ENCODE measurements around the gene TNRC6B. TPM values are rescaled to one million over a fixed set of nuclear protein-coding genes. Genes with fewer than 3 reads are reported as not detected.
"Not testable (repeated sequence)": the region's sequence is repeated elsewhere in the genome, so short reads cannot be mapped to it uniquely, and the experiment has no call there.

The TNRC6B gene
- total RNA-seq, 3 donors from 2014 or later: 19.4 to 21.6 (median 21.2) TPM

GRCh38 chr22:40213478-40213877, 35.8 kb downstream of the TNRC6B start:
- ATAC-seq (no peak), DNase-seq (no peak)
- Mint-ChIP-seq H3K4me1 (ENCODE audit: low read depth) (peaks cover 89% of the 10 kb centered on the region), H3K4me3 (no peak overlapping the region), H3K27me3 (ENCODE audit: low read depth) (no peaks in the 10 kb centered on the region), H3K36me3 (ENCODE audit: insufficient read depth) (peaks cover 2% of the 10 kb centered on the region), H3K9me3 (no peaks in the 10 kb centered on the region)

- Mint-ChIP-seq H3K4me3 (no peak overlapping the region), H3K4me1 (ENCODE audit: low read depth) (peaks cover 90% of the 10 kb centered on the region), H3K9me3 (no peaks in the 10 kb centered on the region), H3K27me3 (ENCODE audit: low read depth) (no peaks in the 10 kb centered on the region), H3K36me3 (ENCODE audit: insufficient read depth) (peaks cover 2% of the 10 kb centered on the region)
- DNase-seq (no peak), ATAC-seq (no peak)
Measured at GRCh38 chr22:40215266-40215665, 37.5 kb downstream of the TNRC6B start.

GRCh38 chr22:40216041-40216756, 38.5 kb downstream of the TNRC6B start:
- Mint-ChIP-seq H3K4me3 (peak overlapping the region; percentile 69), H3K4me1 (ENCODE audit: low read depth) (peaks cover 87% of the 10 kb centered on the region), H3K27me3 (ENCODE audit: low read depth) (no peaks in the 10 kb centered on the region), H3K36me3 (ENCODE audit: insufficient read depth) (peaks cover 2% of the 10 kb centered on the region), H3K9me3 (no peaks in the 10 kb centered on the region)
- ATAC-seq: peak; percentile 64 to 81
- no peak for DNase-seq

GRCh38 chr22:40218152-40218551, 40.4 kb downstream of the TNRC6B start:
- Mint-ChIP-seq H3K4me1 (ENCODE audit: low read depth) (peaks cover 80% of the 10 kb centered on the region), H3K4me3 (no peak overlapping the region), H3K9me3 (no peaks in the 10 kb centered on the region), H3K36me3 (ENCODE audit: insufficient read depth) (peaks cover 2% of the 10 kb centered on the region), H3K27me3 (ENCODE audit: low read depth) (no peaks in the 10 kb centered on the region)
- no peak for DNase-seq
- no peak for ATAC-seq

- peaks cover 3% of the 10 kb centered on the region for H3K36me3 Mint-ChIP-seq (ENCODE audit: insufficient read depth)
- no peak overlapping the region for H3K4me3 Mint-ChIP-seq
Measured at GRCh38 chr22:40218723-40219294, 41.1 kb downstream of the TNRC6B start.

GRCh38 chr22:40220316-40221054, 42.8 kb downstream of the TNRC6B start:
- DNase-seq (no peak), ATAC-seq (no peak)
- H3K4me1 Mint-ChIP-seq (ENCODE audit: low read depth): peaks cover 76% of the 10 kb centered on the region
- H3K9me3 Mint-ChIP-seq: no peaks in the 10 kb centered on the region
- H3K27me3 Mint-ChIP-seq (ENCODE audit: low read depth): no peaks in the 10 kb centered on the region
- peaks cover 3% of the 10 kb centered on the region for H3K36me3 Mint-ChIP-seq (ENCODE audit: insufficient read depth)
- no peak overlapping the region for H3K4me3 Mint-ChIP-seq

More at GRCh38 chr22:40218723-40219294, 41.1 kb downstream of the TNRC6B start:
- DNase-seq (no peak), ATAC-seq (no peak)
- H3K27me3 Mint-ChIP-seq (ENCODE audit: low read depth): no peaks in the 10 kb centered on the region
- H3K4me1 Mint-ChIP-seq (ENCODE audit: low read depth): peaks cover 79% of the 10 kb centered on the region
- H3K9me3 Mint-ChIP-seq: no peaks in the 10 kb centered on the region

- no peaks in the 10 kb centered on the region for H3K9me3 Mint-ChIP-seq
- no peak overlapping the region for H3K4me3 Mint-ChIP-seq
- ATAC-seq (no peak), DNase-seq (no peak)
- H3K36me3 Mint-ChIP-seq (ENCODE audit: insufficient read depth): peaks cover 1% of the 10 kb centered on the region
- H3K27me3 Mint-ChIP-seq (ENCODE audit: low read depth): no peaks in the 10 kb centered on the region
- H3K4me1 Mint-ChIP-seq (ENCODE audit: low read depth): peaks cover 74% of the 10 kb centered on the region
Measured at GRCh38 chr22:40221055-40221414, 43.3 kb downstream of the TNRC6B start.

- not testable (repeated sequence) for H3K9me3 Mint-ChIP-seq; DNase-seq; ATAC-seq; H3K4me3 Mint-ChIP-seq; H3K27me3 Mint-ChIP-seq (ENCODE audit: low read depth); H3K36me3 Mint-ChIP-seq (ENCODE audit: insufficient read depth)
- peaks cover 69% of the 10 kb centered on the region for H3K4me1 Mint-ChIP-seq (ENCODE audit: low read depth)
Measured at GRCh38 chr22:40222979-40223378, 45.3 kb downstream of the TNRC6B start.

- Mint-ChIP-seq H3K27me3 (ENCODE audit: low read depth) (no peaks in the 10 kb centered on the region), H3K9me3 (no peaks in the 10 kb centered on the region), H3K4me1 (ENCODE audit: low read depth) (peaks cover 58% of the 10 kb centered on the region), H3K4me3 (peak overlapping the region; percentile 64), H3K36me3 (ENCODE audit: insufficient read depth) (peaks cover 6% of the 10 kb centered on the region)
- peak; percentile 57 for DNase-seq
- peak; percentile 100 for ATAC-seq
Measured at GRCh38 chr22:40224702-40225101, 47.0 kb downstream of the TNRC6B start.

- ATAC-seq: no peak
- peaks cover 45% of the 10 kb centered on the region for H3K4me1 Mint-ChIP-seq (ENCODE audit: low read depth)
Measured at GRCh38 chr22:40226620-40227019, 48.9 kb downstream of the TNRC6B start.

GRCh38 chr22:40231618-40232313, 54.0 kb downstream of the TNRC6B start:
- ATAC-seq: no peak
- H3K4me3 Mint-ChIP-seq: no peak overlapping the region
- H3K36me3 Mint-ChIP-seq (ENCODE audit: insufficient read depth): peaks cover 24% of the 10 kb centered on the region
- H3K27me3 Mint-ChIP-seq (ENCODE audit: low read depth): no peaks in the 10 kb centered on the region
- H3K9me3 Mint-ChIP-seq: no peaks in the 10 kb centered on the region
- peaks cover 37% of the 10 kb centered on the region for H3K4me1 Mint-ChIP-seq (ENCODE audit: low read depth)
- no peak for DNase-seq

More at GRCh38 chr22:40226620-40227019, 48.9 kb downstream of the TNRC6B start:
- H3K36me3 Mint-ChIP-seq (ENCODE audit: insufficient read depth): peaks cover 10% of the 10 kb centered on the region
- H3K9me3 Mint-ChIP-seq: no peaks in the 10 kb centered on the region
- no peak overlapping the region for H3K4me3 Mint-ChIP-seq
- no peak for DNase-seq
- no peaks in the 10 kb centered on the region for H3K27me3 Mint-ChIP-seq (ENCODE audit: low read depth)

GRCh38 chr22:40232624-40233023, 54.9 kb downstream of the TNRC6B start:
- Mint-ChIP-seq H3K9me3 (no peaks in the 10 kb centered on the region), H3K27me3 (ENCODE audit: low read depth) (no peaks in the 10 kb centered on the region), H3K4me1 (ENCODE audit: low read depth) (peaks cover 46% of the 10 kb centered on the region), H3K36me3 (ENCODE audit: insufficient read depth) (peaks cover 26% of the 10 kb centered on the region), H3K4me3 (no peak overlapping the region)
- DNase-seq (no peak), ATAC-seq (no peak)

GRCh38 chr22:40233886-40234285, 56.2 kb downstream of the TNRC6B start:
- no peaks in the 10 kb centered on the region for H3K27me3 Mint-ChIP-seq (ENCODE audit: low read depth)
- peaks cover 56% of the 10 kb centered on the region for H3K4me1 Mint-ChIP-seq (ENCODE audit: low read depth)
- H3K4me3 Mint-ChIP-seq: no peak overlapping the region
- H3K36me3 Mint-ChIP-seq (ENCODE audit: insufficient read depth): peaks cover 28% of the 10 kb centered on the region
- ATAC-seq (no peak), DNase-seq (no peak)
- no peaks in the 10 kb centered on the region for H3K9me3 Mint-ChIP-seq

GRCh38 chr22:40234658-40235057, 56.9 kb downstream of the TNRC6B start:
- ATAC-seq (no peak), DNase-seq (no peak)
- H3K27me3 Mint-ChIP-seq (ENCODE audit: low read depth): no peaks in the 10 kb centered on the region
- peaks cover 59% of the 10 kb centered on the region for H3K4me1 Mint-ChIP-seq (ENCODE audit: low read depth)
- no peaks in the 10 kb centered on the region for H3K9me3 Mint-ChIP-seq
- H3K36me3 Mint-ChIP-seq (ENCODE audit: insufficient read depth): peaks cover 24% of the 10 kb centered on the region
- no peak overlapping the region for H3K4me3 Mint-ChIP-seq

All from activated T-cell treated with anti-CD3 and anti-CD28 coated beads, Interleukin-2, amount 50 U/mL, for 4 hours (primary cell).